K562 (cell line): ENCODE results near the gene SYNPR. TPM values are rescaled to one million over a fixed set of nuclear protein-coding genes. Genes with fewer than 3 reads are reported as not detected.

Source experiments
- ATAC-seq: fragments of 200-7000 bp; cut with Tn5 transposase; 3 replicates; pipeline ENCODE4 v1.9.1; 2020; ENCODE audit warnings: moderate library complexity
- BruUV-seq: library from RNA; stranded (reverse); fragments of 400-500 nt; replicated peaks from 2 replicates; lab custom pipeline; 2021; lab: Mats Ljungman, UMichigan
- CTCF ChIA-PET: fragments of 300-600 bp; formaldehyde crosslinking; extraction: SDS; loops from one replicate; lab custom pipeline; 2021; ENCODE audit warnings: low intra/inter-chr PET ratio; lab: Yijun Ruan, JAX
- POLR2A ChIA-PET: fragments of 300-600, 350-650 bp; sonication (Branson Sonifier 250); formaldehyde crosslinking; extraction: SDS; loops from one replicate; lab custom pipeline; 2021; ENCODE audit warnings: antibody characterized with exemption, inconsistent platforms; lab: Yijun Ruan, JAX
- DNase-seq, 4 experiments: peaks; one replicate each; pipeline versions ENCODE4 v3.0.0 to v3.0.0-alpha.2; 2011 to 2018; ENCODE audit warnings: low spot score in 3 of 4, mixed read lengths in 3 of 4; ENCODE audit errors: extremely low read depth in 1 of 4
- FAIRE-seq: peaks from 2 replicates; lab custom pipeline; 2011; peaks lifted over from hg19 to GRCh38; lab: Jason Lieb, UNC
- H2AFZ ChIP-seq: 2 replicates; pipeline ENCODE4 v1.6.0; 2011; ENCODE audit warnings: low read depth, low read length, control low read depth, inconsistent platforms
- H3K27ac ChIP-seq: fragments of 200-600 bp; 3 replicates; pipeline ENCODE4 v1.8.0; 2011; ENCODE audit warnings: low read depth, mild to moderate bottlenecking, control low read depth, inconsistent platforms, low read length, moderate library complexity, mixed read lengths; ENCODE audit errors: extremely low read depth
- H3K27me3 ChIP-seq, 2 experiments: fragments of 300-600 bp in 1 of 2; 2 replicates in 1 of 2; 3 replicates in 1 of 2; pipeline versions ENCODE4 v1.6.0 to v1.8.0; 2011; ENCODE audit warnings: inconsistent platforms in 2 of 2, low read length in 2 of 2, mild to moderate bottlenecking in 1 of 2, mixed read lengths in 1 of 2, moderate library complexity in 1 of 2; ENCODE audit not compliant: control insufficient read depth in 2 of 2, insufficient read depth in 2 of 2
- H3K36me3 ChIP-seq: fragments of 300-600 bp; 3 replicates; pipeline ENCODE4 v1.8.0; 2011; ENCODE audit warnings: mild to moderate bottlenecking, low read length, inconsistent platforms; ENCODE audit not compliant: control insufficient read depth, insufficient read depth
- H3K4me1 ChIP-seq, 2 experiments: fragments of 200-600 bp in 1 of 2; replicated peaks in 1 of 2; 2 replicates in 1 of 2; 3 replicates in 1 of 2; pipeline versions ENCODE4 v1.5.1 to v1.8.0; 2011; ENCODE audit warnings: inconsistent platforms in 2 of 2, low read length in 2 of 2, mild to moderate bottlenecking in 1 of 2, mixed read lengths in 1 of 2, moderate library complexity in 1 of 2; ENCODE audit not compliant: control insufficient read depth in 2 of 2, insufficient read depth in 2 of 2
- H3K4me2 ChIP-seq: 2 replicates; pipeline ENCODE4 v1.6.1; 2011; ENCODE audit warnings: low read length, control low read depth, inconsistent platforms, mixed read lengths; ENCODE audit not compliant: insufficient read depth
- H3K4me3 ChIP-seq: fragments of 200-600 bp; sonication (generic), shearing (Covaris generic); 2 replicates; pipeline ENCODE4 v1.5.1; 2016; ENCODE audit warnings: control low read depth, inconsistent platforms
- H3K79me2 ChIP-seq: fragments of 200-600 bp; 3 replicates; pipeline ENCODE4 v1.8.0; 2011; ENCODE audit warnings: low read length, inconsistent platforms; ENCODE audit not compliant: control insufficient read depth, insufficient read depth
- H3K9ac ChIP-seq, 2 experiments: 2 replicates each; pipeline versions ENCODE4 v1.6.0 to v1.6.1; 2011; ENCODE audit warnings: low read depth in 2 of 2, low read length in 2 of 2, control low read depth in 1 of 2, inconsistent platforms in 1 of 2, mild to moderate bottlenecking in 1 of 2, mixed read lengths in 1 of 2; ENCODE audit not compliant: insufficient read depth in 1 of 2
- H3K9me1 ChIP-seq: one replicate; pipeline ENCODE4 v1.6.0; 2011; ENCODE audit warnings: inconsistent platforms, mild to moderate bottlenecking, low read length, moderate library complexity; ENCODE audit not compliant: control insufficient read depth, insufficient read depth
- H3K9me3 ChIP-seq: replicated peaks from 2 replicates; pipeline ENCODE4 v1.5.1; 2011; ENCODE audit warnings: low read depth, low read length, inconsistent platforms; ENCODE audit not compliant: control insufficient read depth, insufficient read depth
- H4K20me1 ChIP-seq: replicated peaks from 2 replicates; pipeline ENCODE4 v1.6.1; 2011; ENCODE audit warnings: low read length, inconsistent platforms, mixed read lengths; ENCODE audit not compliant: control insufficient read depth, insufficient read depth
- ARID1B ChIP-seq: fragments of 450-650 bp; IDR thresholded peaks from 2 replicates; pipeline ENCODE4 v1.6.1; 2016; ENCODE audit warnings: antibody characterized with exemption, mild to moderate bottlenecking, inconsistent platforms
- CBFB ChIP-seq: sonication (generic); formaldehyde crosslinking; IDR thresholded peaks from 2 replicates; pipeline ENCODE4 v1.4.0; 2020; ENCODE audit warnings: mild to moderate bottlenecking, missing genetic modification reagents
- DDX20 ChIP-seq: fragments of 450-650 bp; IDR thresholded peaks from 2 replicates; pipeline ENCODE4 v1.6.1; 2016; ENCODE audit warnings: missing genetic modification characterization, low read depth, mild to moderate bottlenecking, missing compliant biosample characterization, moderate library complexity
- MAZ ChIP-seq, 2 experiments: fragments of 450-650 bp in 1 of 2; sonication (generic) in 1 of 2; formaldehyde crosslinking; IDR thresholded peaks in 1 of 2; conservative IDR thresholded peaks in 1 of 2; 2 replicates each; pipeline versions ENCODE4 v1.4.0 to v1.5.0; 2020; ENCODE audit warnings: mild to moderate bottlenecking in 1 of 2, missing genetic modification reagents in 1 of 2
- WGBS: fragments of 100-300 bp; shearing (Covaris generic); methylation state at CpG from one replicate; pipeline ENCODE4 v1.1.6; 2016; ENCODE audit warnings: low coverage, mixed read lengths; ENCODE audit not compliant: insufficient coverage; ENCODE audit errors: missing lambda C conversion rate; 5-methylcytosine and 5-hydroxymethylcytosine counted together
- in situ Hi-C: fragments of 300-500 bp; cut with MboI; formaldehyde crosslinking; loops from 4 replicates; pipeline ENCODE4 v1.15.0; 2018; ENCODE audit warnings: inconsistent platforms, mixed read lengths
- intact Hi-C: fragments of 100-400 bp; cut with micrococcal nuclease; formaldehyde crosslinking; loops from 2 replicates; pipeline ENCODE4 v1.14.2; 2022
- polyA plus RNA-seq, 8 experiments: library from polyadenylated mRNA; depleted of rRNA in 4 of 8; stranded (reverse) in 5 of 8; unstranded in 3 of 8; fragments of >200 nt; fragmentation: Nextera tagmentation in 2 of 8; fragmentation: Illumina TruSeq in 1 of 8; extraction: Ambion mirVana in 2 of 8; extraction: Trizol in 1 of 8; gene quantifications; 2 replicates each; pipeline versions ENCODE4 v1.2.1 to v1.2.3, GENCODE V29; 2011 to 2014; ENCODE audit warnings: inconsistent platforms in 1 of 8, missing spikeins in 1 of 8
- total RNA-seq, 7 experiments: library from RNA; depleted of rRNA in 6 of 7; stranded (reverse); fragments of >200 nt in 6 of 7; fragmentation: Illumina TruSeq in 2 of 7; extraction: Trizol in 2 of 7; gene quantifications; 2 replicates each; pipeline versions ENCODE4 v1.2.1 to v1.2.3, GENCODE V29; 2011 to 2021; ENCODE audit warnings: low replicate concordance in 1 of 7
- TF ChIP-seq, protein P1 (sequence below): fragments of 450-650 bp; IDR thresholded peaks from 2 replicates; pipeline ENCODE4 v1.7.1; 2018; ENCODE audit warnings: mild to moderate bottlenecking, low read depth; ENCODE audit not compliant: partially characterized antibody

The SYNPR gene
- total and polyA plus RNA-seq, 9 of the 15 experiments (the other 6 are each of a cell fraction or from before 2014, with no cell fraction given), result not detected

DNA sequence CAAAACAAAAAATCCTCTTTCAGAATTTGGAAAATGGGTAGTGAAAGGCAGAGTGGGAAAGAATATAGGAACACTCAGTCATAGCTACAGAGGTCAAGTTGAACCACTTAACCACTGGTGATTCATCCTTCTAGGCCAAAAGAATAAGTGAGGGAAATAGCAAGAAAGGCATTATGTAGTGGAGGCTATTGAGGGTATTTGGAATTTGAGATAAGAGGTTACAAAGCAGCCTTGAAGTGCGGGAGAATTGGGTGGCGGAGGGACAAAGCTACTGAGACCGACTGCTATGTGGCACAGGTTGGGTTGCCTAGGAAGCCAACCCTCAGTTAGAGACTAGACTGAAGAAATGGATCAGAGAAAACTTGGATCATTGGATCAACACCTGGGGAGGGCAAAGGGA, 109.5 kb downstream of the SYNPR start:
- DNase-seq, result no peak
- no peaks in the 10 kb centered on the region for H3K9me1 ChIP-seq
- ATAC-seq, result no peak
- H3K4me3 ChIP-seq, result no peak overlapping the region
- no peak overlapping the region for H3K4me2 ChIP-seq
- no peak overlapping the region for H2AFZ ChIP-seq
- ChIA-PET CTCF (interaction anchor here (0.6 kb wide), 1 partner anchor 46 kb away, joined by 3 read pairs; no protein-coding TSS in a partner anchor), POLR2A (no interaction called here)
- H3K9ac ChIP-seq, result no peak overlapping the region
- H3K36me3 ChIP-seq, result no peaks in the 10 kb centered on the region
- H3K27me3 ChIP-seq, result no peaks in the 10 kb centered on the region
- H3K27ac ChIP-seq, result no peak overlapping the region
- TF ChIP-seq, protein P1, sequence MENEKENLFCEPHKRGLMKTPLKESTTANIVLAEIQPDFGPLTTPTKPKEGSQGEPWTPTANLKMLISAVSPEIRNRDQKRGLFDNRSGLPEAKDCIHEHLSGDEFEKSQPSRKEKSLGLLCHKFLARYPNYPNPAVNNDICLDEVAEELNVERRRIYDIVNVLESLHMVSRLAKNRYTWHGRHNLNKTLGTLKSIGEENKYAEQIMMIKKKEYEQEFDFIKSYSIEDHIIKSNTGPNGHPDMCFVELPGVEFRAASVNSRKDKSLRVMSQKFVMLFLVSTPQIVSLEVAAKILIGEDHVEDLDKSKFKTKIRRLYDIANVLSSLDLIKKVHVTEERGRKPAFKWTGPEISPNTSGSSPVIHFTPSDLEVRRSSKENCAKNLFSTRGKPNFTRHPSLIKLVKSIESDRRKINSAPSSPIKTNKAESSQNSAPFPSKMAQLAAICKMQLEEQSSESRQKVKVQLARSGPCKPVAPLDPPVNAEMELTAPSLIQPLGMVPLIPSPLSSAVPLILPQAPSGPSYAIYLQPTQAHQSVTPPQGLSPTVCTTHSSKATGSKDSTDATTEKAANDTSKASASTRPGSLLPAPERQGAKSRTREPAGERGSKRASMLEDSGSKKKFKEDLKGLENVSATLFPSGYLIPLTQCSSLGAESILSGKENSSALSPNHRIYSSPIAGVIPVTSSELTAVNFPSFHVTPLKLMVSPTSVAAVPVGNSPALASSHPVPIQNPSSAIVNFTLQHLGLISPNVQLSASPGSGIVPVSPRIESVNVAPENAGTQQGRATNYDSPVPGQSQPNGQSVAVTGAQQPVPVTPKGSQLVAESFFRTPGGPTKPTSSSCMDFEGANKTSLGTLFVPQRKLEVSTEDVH, result no peak
- no peak for TF ChIP-seq DDX20 (tag)
- TF ChIP-seq MAZ (CRISPR knock-in tag; conservative IDR thresholded peaks at IDR 0.05 in 1 of 2, IDR thresholded peaks at IDR 0.05 in 1 of 2), result no peak
- no peak for TF ChIP-seq CBFB
- no peak for TF ChIP-seq ARID1B
- H4K20me1 ChIP-seq, result no peaks in the 10 kb centered on the region
- no peaks in the 10 kb centered on the region for H3K9me3 ChIP-seq
- no peaks in the 10 kb centered on the region for H3K79me2 ChIP-seq
- in situ Hi-C loops (no loop called here), intact Hi-C loops (no loop called here)
- FAIRE-seq, result no peak
- 0% methylated on average over 3 of the region's 3 CpGs for WGBS
- H3K4me1 ChIP-seq, result no peaks in the 10 kb centered on the region
- no TSS peak for BruUV-seq
